Mesothelial cell of epicardium (in vitro differentiated cells): ENCODE measurements around the gene ZFX. TPM values are rescaled to one million over a fixed set of nuclear protein-coding genes. Genes with fewer than 3 reads are reported as not detected.

Experiments
- DNase-seq, 2 experiments: peaks; one replicate each; pipeline ENCODE4 v3.0.0; 2021; ENCODE audit warnings: low spot score in 2 of 2; ENCODE audit not compliant: unreplicated experiment in 2 of 2
- H3K27ac Mint-ChIP-seq: 2 replicates; pipeline ENCODE4 v1.8.0; 2021; ENCODE audit warnings: mixed read lengths
- H3K27me3 Mint-ChIP-seq: 2 replicates; pipeline ENCODE4 v1.8.0; 2021; ENCODE audit warnings: low read depth, mixed read lengths
- H3K36me3 Mint-ChIP-seq: 2 replicates; pipeline ENCODE4 v1.8.0; 2021; ENCODE audit warnings: mixed read lengths
- H3K4me1 Mint-ChIP-seq: 2 replicates; pipeline ENCODE4 v1.8.0; 2021; ENCODE audit warnings: mixed read lengths
- H3K4me3 Mint-ChIP-seq: 2 replicates; pipeline ENCODE4 v1.8.0; 2021; ENCODE audit warnings: mild to moderate bottlenecking, moderate library complexity, mixed read lengths
- H3K9me3 Mint-ChIP-seq: 2 replicates; pipeline ENCODE4 v1.8.0; 2021; ENCODE audit warnings: mixed read lengths
- total RNA-seq: library from RNA; stranded (reverse); gene quantifications from 3 replicates; pipeline ENCODE4 v1.2.1, GENCODE V29; 2021
- TF ChIP-seq, protein P1 (sequence below): fragments of 200-600 bp; sonication (generic); IDR thresholded peaks from one replicate; pipeline ENCODE4 v1.5.0; 2021; ENCODE audit warnings: antibody characterized with exemption; ENCODE audit not compliant: unreplicated experiment

Gene ZFX
- total RNA-seq, 1 donor from 2014 or later, result 131 TPM

DNA sequence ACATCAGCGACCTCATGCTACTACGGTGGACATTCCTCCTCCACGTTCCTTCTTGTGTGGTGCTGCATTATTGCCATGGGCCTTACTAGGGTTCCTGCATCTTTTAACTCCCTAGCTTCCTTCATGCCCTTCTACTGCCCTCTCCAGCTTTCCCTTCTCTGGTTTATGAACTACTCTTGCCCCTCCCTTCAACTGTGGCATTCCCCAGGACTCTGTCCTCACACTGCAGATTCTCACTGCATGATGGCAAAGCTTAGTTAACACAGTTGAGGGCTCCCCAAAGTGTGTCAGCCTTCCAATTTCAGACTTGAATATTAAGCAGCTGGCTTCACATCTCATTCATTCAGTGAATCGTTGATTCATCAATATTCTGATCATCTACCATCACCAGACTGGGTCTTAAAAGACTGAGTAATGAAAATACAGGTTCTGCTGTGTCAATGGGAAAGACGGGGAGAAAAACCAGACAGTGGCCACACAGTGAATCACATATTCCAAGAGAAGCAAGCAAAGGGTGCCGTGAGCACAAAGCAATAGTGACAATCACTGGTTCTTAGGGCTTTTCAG lies 53.0 kb downstream of the ZFX start:
- H3K27ac Mint-ChIP-seq, result peak overlapping the region; percentile 81
- no peaks in the 10 kb centered on the region for H3K27me3 Mint-ChIP-seq
- DNase-seq, result no peak
- H3K4me3 Mint-ChIP-seq, result no peak overlapping the region
- peaks cover 20% of the 10 kb centered on the region for H3K4me1 Mint-ChIP-seq
- peaks cover 16% of the 10 kb centered on the region for H3K36me3 Mint-ChIP-seq
- no peaks in the 10 kb centered on the region for H3K9me3 Mint-ChIP-seq
- TF ChIP-seq, protein P1, sequence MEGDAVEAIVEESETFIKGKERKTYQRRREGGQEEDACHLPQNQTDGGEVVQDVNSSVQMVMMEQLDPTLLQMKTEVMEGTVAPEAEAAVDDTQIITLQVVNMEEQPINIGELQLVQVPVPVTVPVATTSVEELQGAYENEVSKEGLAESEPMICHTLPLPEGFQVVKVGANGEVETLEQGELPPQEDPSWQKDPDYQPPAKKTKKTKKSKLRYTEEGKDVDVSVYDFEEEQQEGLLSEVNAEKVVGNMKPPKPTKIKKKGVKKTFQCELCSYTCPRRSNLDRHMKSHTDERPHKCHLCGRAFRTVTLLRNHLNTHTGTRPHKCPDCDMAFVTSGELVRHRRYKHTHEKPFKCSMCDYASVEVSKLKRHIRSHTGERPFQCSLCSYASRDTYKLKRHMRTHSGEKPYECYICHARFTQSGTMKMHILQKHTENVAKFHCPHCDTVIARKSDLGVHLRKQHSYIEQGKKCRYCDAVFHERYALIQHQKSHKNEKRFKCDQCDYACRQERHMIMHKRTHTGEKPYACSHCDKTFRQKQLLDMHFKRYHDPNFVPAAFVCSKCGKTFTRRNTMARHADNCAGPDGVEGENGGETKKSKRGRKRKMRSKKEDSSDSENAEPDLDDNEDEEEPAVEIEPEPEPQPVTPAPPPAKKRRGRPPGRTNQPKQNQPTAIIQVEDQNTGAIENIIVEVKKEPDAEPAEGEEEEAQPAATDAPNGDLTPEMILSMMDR, result no peak

DNA sequence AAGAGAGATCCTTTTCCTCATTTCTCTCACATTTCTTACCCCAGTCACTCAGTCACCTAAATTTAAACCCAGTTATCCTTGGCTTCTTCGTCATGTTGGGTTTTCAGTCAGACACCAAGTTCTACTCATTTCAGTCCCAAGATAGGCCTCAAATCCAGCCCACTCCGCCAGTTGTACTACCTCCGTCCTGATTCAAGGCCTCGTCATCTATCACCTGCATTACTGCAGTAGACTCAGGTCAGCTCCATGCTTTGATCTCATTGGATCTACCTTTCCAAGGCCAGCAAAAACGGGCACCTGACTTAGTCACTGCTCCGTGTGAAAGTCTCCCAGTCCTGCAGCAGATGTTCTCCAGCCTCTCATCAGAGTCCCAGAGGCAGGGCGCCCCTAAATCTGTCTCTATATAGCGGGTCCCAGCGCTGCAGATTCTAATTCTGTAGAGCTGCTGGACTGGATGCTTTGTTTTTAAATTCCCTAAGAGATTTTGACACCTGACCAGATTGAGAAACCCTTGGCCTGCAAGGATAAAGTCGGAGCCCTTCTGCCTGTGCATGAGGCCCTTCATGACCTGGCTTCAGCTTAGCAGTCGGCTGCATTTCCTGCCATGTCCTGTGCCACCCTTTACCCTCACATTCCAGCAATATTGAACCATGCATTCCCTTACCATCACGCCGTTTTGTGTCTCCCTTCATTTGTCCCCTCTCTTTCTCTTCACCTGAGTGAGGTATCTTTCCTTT lies 53.7 kb downstream of the ZFX start:
- TF ChIP-seq, protein P1, result no peak
- Mint-ChIP-seq H3K4me1 (peaks cover 17% of the 10 kb centered on the region), H3K27me3 (no peaks in the 10 kb centered on the region), H3K36me3 (peaks cover 22% of the 10 kb centered on the region), H3K9me3 (no peaks in the 10 kb centered on the region), H3K27ac (peak overlapping the region; percentile 4), H3K4me3 (no peak overlapping the region)
- DNase-seq, result no peak

DNA sequence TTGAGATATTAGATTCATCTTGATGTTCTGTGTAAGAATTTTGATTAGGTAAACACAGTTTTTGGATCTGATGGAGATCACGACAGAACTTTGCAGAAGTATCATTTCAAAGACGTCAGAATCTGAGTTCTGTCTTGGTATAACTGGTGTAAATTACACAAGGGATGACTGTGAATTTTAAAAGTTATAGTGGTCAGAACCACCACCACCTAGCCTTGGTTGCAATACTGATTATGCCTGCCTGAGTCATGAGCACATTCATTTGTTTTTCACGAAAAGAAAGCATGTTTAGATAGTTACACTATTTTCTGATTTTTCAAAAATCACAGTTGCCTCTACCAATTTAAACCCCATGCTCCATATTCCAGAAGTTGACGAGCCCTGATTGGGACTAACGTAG lies 54.8 kb downstream of the ZFX start:
- H3K27me3 Mint-ChIP-seq, result no peaks in the 10 kb centered on the region
- peaks cover 17% of the 10 kb centered on the region for H3K4me1 Mint-ChIP-seq
- no peak overlapping the region for H3K4me3 Mint-ChIP-seq
- no peaks in the 10 kb centered on the region for H3K9me3 Mint-ChIP-seq
- no peak for DNase-seq
- peaks cover 17% of the 10 kb centered on the region for H3K36me3 Mint-ChIP-seq
- H3K27ac Mint-ChIP-seq, result peak overlapping the region; percentile 33
- TF ChIP-seq, protein P1, result no peak

DNA sequence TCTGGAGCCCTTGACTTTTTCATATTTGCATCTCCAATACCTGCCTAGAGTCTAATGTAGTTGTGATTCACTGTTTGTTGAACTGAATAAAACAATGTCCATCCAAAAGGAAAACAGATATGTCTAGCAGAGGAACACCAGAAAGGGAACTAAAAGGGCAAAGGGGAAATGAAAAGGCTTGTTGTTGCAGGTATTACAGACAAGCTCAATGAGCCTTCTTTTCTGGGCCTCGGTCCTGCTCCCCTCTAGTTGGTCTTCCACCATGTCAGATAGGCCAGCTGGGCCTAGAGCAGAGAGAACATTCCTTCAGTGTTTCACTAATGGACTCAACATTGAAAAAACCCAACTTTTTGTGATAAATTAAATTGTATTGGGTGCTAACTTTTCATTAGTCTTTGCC lies 55.4 kb downstream of the ZFX start:
- DNase-seq, result no peak
- Mint-ChIP-seq H3K27me3 (no peaks in the 10 kb centered on the region), H3K9me3 (no peaks in the 10 kb centered on the region), H3K4me3 (no peak overlapping the region), H3K36me3 (peaks cover 18% of the 10 kb centered on the region), H3K27ac (peak overlapping the region; percentile 0), H3K4me1 (peaks cover 15% of the 10 kb centered on the region)
- TF ChIP-seq, protein P1, result no peak

DNA sequence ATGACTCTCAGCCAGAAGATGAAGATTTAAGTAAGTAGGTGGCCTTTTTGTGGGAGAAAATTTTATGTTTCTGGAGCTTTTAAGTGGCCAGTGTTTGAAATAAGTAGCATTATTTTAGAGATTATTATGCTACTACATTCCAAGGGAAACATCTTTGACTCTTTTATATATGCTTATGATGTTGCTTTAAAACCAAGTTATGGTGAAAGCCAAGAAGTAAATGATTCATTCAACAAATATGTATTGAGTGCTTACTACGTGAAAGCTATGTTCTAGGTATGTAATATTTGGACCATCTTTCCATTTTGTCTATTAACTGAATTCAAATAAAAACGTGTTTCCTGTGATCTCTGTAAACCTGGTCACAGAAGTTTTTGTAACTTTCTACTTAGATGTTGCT lies 58.3 kb downstream of the ZFX start:
- H3K27ac Mint-ChIP-seq, result peak overlapping the region; percentile 79
- peaks cover 2% of the 10 kb centered on the region for H3K4me1 Mint-ChIP-seq
- no peaks in the 10 kb centered on the region for H3K27me3 Mint-ChIP-seq
- H3K4me3 Mint-ChIP-seq, result no peak overlapping the region
- TF ChIP-seq, protein P1, result no peak
- DNase-seq, result no peak
- H3K9me3 Mint-ChIP-seq, result no peaks in the 10 kb centered on the region
- H3K36me3 Mint-ChIP-seq, result peaks cover 30% of the 10 kb centered on the region
